ENCODE measurements around the gene PDE11A.

Gene PDE11A

DNA sequence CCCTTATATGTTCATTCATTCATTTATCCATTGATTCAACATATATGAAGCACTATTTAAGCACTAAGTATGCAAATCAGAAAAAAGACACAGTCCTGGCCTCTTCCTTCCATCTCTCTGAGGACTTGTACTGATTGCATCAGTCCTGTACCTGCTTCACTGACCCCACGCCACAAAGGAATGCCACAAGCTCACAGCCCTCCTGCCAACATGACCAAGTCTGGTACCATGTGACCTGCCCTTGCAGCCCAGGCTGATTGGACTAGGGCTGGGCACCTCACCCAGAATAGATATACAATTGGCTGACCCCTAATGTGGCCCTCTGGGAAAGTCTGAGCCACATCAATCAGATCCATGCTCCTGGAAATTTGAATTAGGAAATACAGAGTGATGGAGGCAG, 483.4 kb downstream of the PDE11A start:
- in situ Hi-C loops (cut with HindIII; ENCODE audit: low sequenced_read_pairs): no loop called here
- TF ChIP-seq, protein P1, sequence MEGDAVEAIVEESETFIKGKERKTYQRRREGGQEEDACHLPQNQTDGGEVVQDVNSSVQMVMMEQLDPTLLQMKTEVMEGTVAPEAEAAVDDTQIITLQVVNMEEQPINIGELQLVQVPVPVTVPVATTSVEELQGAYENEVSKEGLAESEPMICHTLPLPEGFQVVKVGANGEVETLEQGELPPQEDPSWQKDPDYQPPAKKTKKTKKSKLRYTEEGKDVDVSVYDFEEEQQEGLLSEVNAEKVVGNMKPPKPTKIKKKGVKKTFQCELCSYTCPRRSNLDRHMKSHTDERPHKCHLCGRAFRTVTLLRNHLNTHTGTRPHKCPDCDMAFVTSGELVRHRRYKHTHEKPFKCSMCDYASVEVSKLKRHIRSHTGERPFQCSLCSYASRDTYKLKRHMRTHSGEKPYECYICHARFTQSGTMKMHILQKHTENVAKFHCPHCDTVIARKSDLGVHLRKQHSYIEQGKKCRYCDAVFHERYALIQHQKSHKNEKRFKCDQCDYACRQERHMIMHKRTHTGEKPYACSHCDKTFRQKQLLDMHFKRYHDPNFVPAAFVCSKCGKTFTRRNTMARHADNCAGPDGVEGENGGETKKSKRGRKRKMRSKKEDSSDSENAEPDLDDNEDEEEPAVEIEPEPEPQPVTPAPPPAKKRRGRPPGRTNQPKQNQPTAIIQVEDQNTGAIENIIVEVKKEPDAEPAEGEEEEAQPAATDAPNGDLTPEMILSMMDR (IDR thresholded peaks at IDR 0.05; ENCODE audit: low read depth, low read length): no peak
- no peak for DNase-seq (ENCODE audit: low read depth, low spot score)
- no peak overlapping the region for H3K4me3 ChIP-seq (ENCODE audit: low read depth, low read length)

DNA sequence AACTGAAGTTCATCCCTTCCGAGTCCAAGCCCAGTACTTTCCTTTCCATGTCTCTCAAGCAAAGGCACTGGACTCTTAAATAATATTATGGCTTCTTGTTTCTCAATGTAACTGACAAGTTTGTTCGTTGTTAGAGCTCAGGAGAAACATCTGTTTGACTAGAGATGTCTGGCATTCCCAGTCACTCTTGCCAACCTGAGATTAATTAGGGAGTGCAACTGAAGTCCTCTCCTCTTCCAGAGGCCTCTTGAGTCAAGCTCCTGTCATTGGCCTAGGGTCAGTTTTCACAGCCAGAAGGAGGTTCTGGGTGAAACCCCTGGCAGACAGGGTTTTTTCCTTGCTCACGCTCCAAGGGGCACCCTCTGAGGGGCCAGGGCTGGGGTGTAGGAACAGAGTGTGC, 483.9 kb downstream of the PDE11A start:
- in situ Hi-C loops (cut with HindIII; ENCODE audit: low sequenced_read_pairs): no loop called here
- TF ChIP-seq, protein P1 (IDR thresholded peaks at IDR 0.05; ENCODE audit: low read depth, low read length): no peak
- no peak overlapping the region for H3K4me3 ChIP-seq (ENCODE audit: low read depth, low read length)

DNA sequence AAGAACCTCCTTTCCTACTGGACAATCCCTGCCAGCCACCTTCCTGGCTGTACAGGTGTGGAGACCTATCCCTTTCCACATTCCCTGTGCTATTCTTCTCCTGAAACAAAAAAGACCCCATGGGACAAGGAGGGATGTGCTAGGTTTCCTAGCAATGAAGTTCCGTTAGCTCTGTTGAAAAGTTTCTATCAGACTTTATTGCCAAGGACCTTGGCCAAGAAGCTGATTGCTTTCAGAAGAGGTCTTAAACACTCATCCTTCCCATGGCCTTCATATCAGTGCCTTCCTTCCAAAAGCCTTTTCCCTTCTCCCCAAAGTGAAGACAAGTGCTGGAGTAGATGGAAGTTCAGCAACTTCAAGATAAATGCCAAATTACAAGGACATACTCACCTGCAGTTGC, 485.2 kb downstream of the PDE11A start:
- in situ Hi-C loops (cut with HindIII; ENCODE audit: low sequenced_read_pairs): no loop called here
- no peak for DNase-seq (ENCODE audit: low read depth, low spot score)
- TF ChIP-seq, protein P1 (IDR thresholded peaks at IDR 0.05; ENCODE audit: low read depth, low read length): no peak
- H3K4me3 ChIP-seq (ENCODE audit: low read depth, low read length): no peak overlapping the region

More for the DNA sequence above, 483.9 kb downstream of the PDE11A start:
- no peak for DNase-seq (ENCODE audit: low read depth, low spot score)

DNA sequence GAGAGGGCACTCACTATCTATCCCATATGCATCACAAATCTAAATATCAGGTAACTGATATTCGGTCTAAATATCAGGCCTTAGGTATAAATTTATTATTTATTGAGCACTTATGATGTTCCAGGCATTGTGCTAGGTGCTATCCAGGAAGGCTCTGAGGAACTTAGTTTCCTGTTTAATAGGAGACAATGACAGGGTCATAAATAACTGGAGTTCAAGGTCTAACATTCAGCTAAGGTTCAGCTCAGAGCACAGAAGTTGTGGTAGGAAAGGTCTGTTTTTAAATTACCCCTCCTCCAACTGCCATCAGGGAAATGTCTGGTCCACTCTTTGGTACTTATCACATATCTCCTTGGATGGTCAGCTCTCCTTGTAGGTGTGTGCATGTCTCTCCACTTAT, 486.4 kb downstream of the PDE11A start:
- no peak for DNase-seq (ENCODE audit: low read depth, low spot score)
- H3K4me3 ChIP-seq (ENCODE audit: low read depth, low read length): no peak overlapping the region
- TF ChIP-seq, protein P1 (IDR thresholded peaks at IDR 0.05; ENCODE audit: low read depth, low read length): no peak
- in situ Hi-C loops (cut with HindIII; ENCODE audit: low sequenced_read_pairs): no loop called here

DNA sequence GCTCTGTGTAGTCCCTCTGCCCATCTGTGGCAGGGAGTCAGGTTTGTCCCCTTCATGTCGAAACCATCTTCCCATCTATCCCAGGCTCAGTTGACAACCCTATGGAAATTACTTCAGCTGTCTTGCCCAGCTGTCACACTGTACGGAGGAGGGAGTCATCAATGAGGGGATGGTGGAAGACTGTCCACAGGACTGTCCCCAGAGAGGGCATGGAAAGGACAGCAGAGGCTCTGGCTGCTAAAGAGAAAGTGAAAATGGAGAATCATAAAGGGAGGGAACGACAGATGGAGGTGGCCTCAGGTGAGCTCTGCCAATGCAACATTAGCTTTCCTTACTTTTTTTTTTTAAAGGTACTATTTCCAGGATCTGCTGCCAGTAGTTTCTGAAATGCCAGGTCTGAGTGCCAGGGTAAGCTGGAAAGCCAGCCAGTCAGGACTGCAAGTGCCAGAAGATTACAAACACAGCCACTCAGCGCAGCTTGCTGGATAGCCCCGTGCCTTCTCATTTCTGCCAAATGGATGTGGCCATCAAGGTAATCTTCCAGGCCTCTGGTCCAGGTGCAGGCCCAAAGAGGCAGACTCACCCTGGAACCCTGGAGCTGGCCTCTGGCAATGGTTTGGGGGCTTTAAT, 487.2 kb downstream of the PDE11A start:
- TF ChIP-seq, protein P1 (IDR thresholded peaks at IDR 0.05; ENCODE audit: low read depth, low read length): no peak
- H3K4me3 ChIP-seq (ENCODE audit: low read depth, low read length): no peak overlapping the region
- no peak for DNase-seq (ENCODE audit: low read depth, low spot score)
- in situ Hi-C loops (cut with HindIII; ENCODE audit: low sequenced_read_pairs): no loop called here

DNA sequence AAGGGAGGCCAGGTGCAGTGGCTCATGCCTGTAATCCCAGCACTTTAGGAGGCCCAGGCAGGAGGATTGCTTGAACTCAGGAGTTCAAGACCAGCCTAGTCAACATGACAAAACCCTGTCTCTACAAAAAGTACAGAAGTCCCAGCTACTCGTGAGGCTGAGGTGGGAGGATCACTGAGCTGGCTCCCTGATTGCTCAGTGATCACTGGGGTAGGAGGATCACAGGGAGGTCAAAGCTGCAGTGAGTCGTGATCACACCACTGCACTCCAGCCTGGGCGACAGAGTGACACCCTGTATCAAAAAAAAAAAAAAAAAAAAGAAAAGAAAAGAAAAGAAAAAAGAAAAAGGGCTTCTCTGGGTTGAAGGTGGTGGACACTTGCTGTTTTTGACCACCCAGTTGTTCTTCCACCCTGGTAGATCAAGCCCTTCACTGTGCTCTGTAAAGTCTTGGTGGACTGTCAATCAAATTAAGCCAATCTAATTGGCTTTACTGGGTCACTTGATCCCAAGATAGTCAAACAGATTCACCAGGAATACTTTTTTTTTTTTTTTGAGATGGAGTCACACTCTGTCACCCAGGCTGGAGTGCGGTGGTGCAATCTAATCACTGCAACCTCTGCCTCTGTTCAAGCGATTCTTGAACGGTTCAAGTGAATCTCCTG, 488.4 kb downstream of the PDE11A start:
- no peak for DNase-seq (ENCODE audit: low read depth, low spot score)
- in situ Hi-C loops (cut with HindIII; ENCODE audit: low sequenced_read_pairs): no loop called here
- TF ChIP-seq, protein P1 (IDR thresholded peaks at IDR 0.05; ENCODE audit: low read depth, low read length): no peak
- H3K4me3 ChIP-seq (ENCODE audit: low read depth, low read length): no peak overlapping the region

Measured in astrocyte of the spinal cord (primary cell).